Keratinocyte (primary cell): ENCODE results near the gene ZFYVE1. TPM values are rescaled to one million over a fixed set of nuclear protein-coding genes. Genes with fewer than 3 reads are reported as not detected.

Experiments used
- DNase-seq: peaks from one replicate; pipeline ENCODE4 v3.0.0-alpha.2; 2011; ENCODE audit warnings: low read depth, missing footprints, low spot score
- FAIRE-seq: peaks from 2 replicates; lab custom pipeline; 2011; peaks lifted over from hg19 to GRCh38; lab: Jason Lieb, UNC
- H2AFZ ChIP-seq: 2 replicates; pipeline ENCODE4 v1.6.0; 2012; ENCODE audit warnings: low read length, control low read depth, inconsistent platforms; ENCODE audit not compliant: control insufficient read depth
- H3K27ac ChIP-seq: 2 replicates; pipeline ENCODE4 v1.5.1; 2011; ENCODE audit warnings: low read length; ENCODE audit not compliant: control insufficient read depth, insufficient read depth
- H3K27me3 ChIP-seq: 3 replicates; pipeline ENCODE4 v1.6.0; 2011; ENCODE audit warnings: low read length; ENCODE audit not compliant: control insufficient read depth, insufficient read depth; ENCODE audit errors: extremely low read depth
- H3K36me3 ChIP-seq, 2 experiments: 2 replicates in 1 of 2; 3 replicates in 1 of 2; pipeline ENCODE4 v1.5.1; 2011; ENCODE audit warnings: low read length in 2 of 2, mild to moderate bottlenecking in 1 of 2; ENCODE audit not compliant: control insufficient read depth in 2 of 2, insufficient read depth in 2 of 2; ENCODE audit errors: extremely low read depth in 1 of 2
- H3K4me1 ChIP-seq: 3 replicates; pipeline ENCODE4 v1.5.1; 2011; ENCODE audit warnings: low read length; ENCODE audit not compliant: control insufficient read depth, insufficient read depth; ENCODE audit errors: extremely low read depth
- H3K4me2 ChIP-seq: 3 replicates; pipeline ENCODE4 v1.6.0; 2011; ENCODE audit warnings: low read depth, low read length; ENCODE audit not compliant: control insufficient read depth, insufficient read depth; ENCODE audit errors: extremely low read depth
- H3K4me3 ChIP-seq, 3 experiments: fragments of 200-600 bp in 1 of 3; sonication (generic) in 1 of 3; 2 replicates in 2 of 3; 3 replicates in 1 of 3; pipeline ENCODE4 v1.5.1; 2011 to 2016; ENCODE audit warnings: low read length in 3 of 3, mild to moderate bottlenecking in 3 of 3, control low read depth in 2 of 3, inconsistent platforms in 1 of 3, low read depth in 1 of 3, mixed read lengths in 1 of 3, mixed run types in 1 of 3, moderate library complexity in 1 of 3; ENCODE audit not compliant: control insufficient read depth in 2 of 3, insufficient read depth in 2 of 3; ENCODE audit errors: extremely low read depth in 1 of 3
- H3K79me2 ChIP-seq: 2 replicates; pipeline ENCODE4 v1.6.0; 2012; ENCODE audit warnings: low read length; ENCODE audit not compliant: control insufficient read depth, insufficient read depth
- H3K9ac ChIP-seq: 3 replicates; pipeline ENCODE4 v1.6.0; 2011; ENCODE audit warnings: low read length; ENCODE audit not compliant: control insufficient read depth, insufficient read depth; ENCODE audit errors: extremely low read depth
- H3K9me1 ChIP-seq: 3 replicates; pipeline ENCODE4 v1.6.0; 2011; ENCODE audit warnings: low read length; ENCODE audit not compliant: control insufficient read depth, insufficient read depth; ENCODE audit errors: extremely low read depth
- H3K9me3 ChIP-seq: 2 replicates; pipeline ENCODE4 v1.5.1; 2012; ENCODE audit warnings: low read depth, low read length; ENCODE audit not compliant: control insufficient read depth
- H4K20me1 ChIP-seq: 3 replicates; pipeline ENCODE4 v1.6.0; 2011; ENCODE audit warnings: low read length; ENCODE audit not compliant: control insufficient read depth, insufficient read depth; ENCODE audit errors: extremely low read depth
- EZH2 ChIP-seq: IDR thresholded peaks from one replicate; pipeline ENCODE4 v1.6.1; 2012; ENCODE audit warnings: inconsistent platforms, mild to moderate bottlenecking, low read length, moderate library complexity
- dilution Hi-C: fragments of 300-500 bp; cut with MboI; formaldehyde crosslinking; loops from one replicate; pipeline ENCODE4 v1.7.0; 2020; ENCODE audit warnings: low sequenced_read_pairs; ENCODE audit not compliant: extremely low pct_ligation_motif_present
- polyA plus RNA-seq, 5 experiments: library from polyadenylated mRNA; depleted of rRNA in 3 of 5; stranded (reverse) in 3 of 5; stranded (forward) in 1 of 5; unstranded in 1 of 5; fragments of >200 nt; gene quantifications; 1 replicate in 1 of 5; 2 replicates in 3 of 5; 3 replicates in 1 of 5; pipeline versions ENCODE4 v1.2.1 to v1.2.3, GENCODE V29; 2011 to 2012; ENCODE audit warnings: missing spikeins in 2 of 5, low read depth in 1 of 5, low replicate concordance in 1 of 5
- TF ChIP-seq, protein P1 (sequence below), 3 experiments: IDR thresholded peaks in 1 of 3; conservative IDR thresholded peaks in 1 of 3; optimal IDR thresholded peaks in 1 of 3; 2 replicates in 2 of 3; 3 replicates in 1 of 3; pipeline versions ENCODE3 to v1.5.1; 2011; ENCODE audit warnings: low read length in 3 of 3, mild to moderate bottlenecking in 3 of 3, moderate library complexity in 2 of 3, control low read depth in 1 of 3, inconsistent platforms in 1 of 3; ENCODE audit not compliant: insufficient read depth in 2 of 3; ENCODE audit errors: extremely low read depth in 1 of 3

ZFYVE1 gene
- polyA plus RNA-seq, 1 donor (not counting 4 experiments of a cell fraction or from before 2014, with no cell fraction given) = 10.8 TPM

DNA sequence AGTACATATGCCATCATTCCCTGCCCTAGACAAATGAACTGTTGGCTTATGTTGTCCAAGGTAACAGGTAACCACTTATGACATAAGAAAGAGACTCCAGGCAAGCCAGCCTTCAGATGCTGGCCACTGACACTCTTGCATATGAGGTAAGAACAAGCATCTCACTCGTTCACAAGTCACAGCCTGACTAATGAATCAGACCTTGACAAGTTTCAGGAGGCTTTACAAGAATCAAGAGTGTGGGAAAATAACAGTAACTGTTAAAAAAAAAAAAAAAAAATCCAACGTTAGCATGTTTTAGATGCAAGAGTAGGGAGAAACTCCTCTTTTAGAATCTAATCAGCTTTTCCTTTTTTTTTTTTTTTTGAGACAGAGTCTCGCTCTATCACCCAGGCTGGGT lies 40.7 kb downstream of the ZFYVE1 start:
- Histone ChIP-seq H4K20me1 (no peaks in the 10 kb centered on the region), H3K9me3 (no peaks in the 10 kb centered on the region), H3K27me3 (no peaks in the 10 kb centered on the region), H3K9me1 (no peaks in the 10 kb centered on the region), H3K4me3 (no peak overlapping the region), H3K4me2 (no peak overlapping the region), H2AFZ (no peak overlapping the region), H3K9ac (no peak overlapping the region), H3K79me2 (no peaks in the 10 kb centered on the region), H3K4me1 (peaks cover 3% of the 10 kb centered on the region), H3K27ac (no peak overlapping the region), H3K36me3 (peaks cover 2 to 13% of the 10 kb centered on the region in 2 experiments)
- TF ChIP-seq, protein P1, sequence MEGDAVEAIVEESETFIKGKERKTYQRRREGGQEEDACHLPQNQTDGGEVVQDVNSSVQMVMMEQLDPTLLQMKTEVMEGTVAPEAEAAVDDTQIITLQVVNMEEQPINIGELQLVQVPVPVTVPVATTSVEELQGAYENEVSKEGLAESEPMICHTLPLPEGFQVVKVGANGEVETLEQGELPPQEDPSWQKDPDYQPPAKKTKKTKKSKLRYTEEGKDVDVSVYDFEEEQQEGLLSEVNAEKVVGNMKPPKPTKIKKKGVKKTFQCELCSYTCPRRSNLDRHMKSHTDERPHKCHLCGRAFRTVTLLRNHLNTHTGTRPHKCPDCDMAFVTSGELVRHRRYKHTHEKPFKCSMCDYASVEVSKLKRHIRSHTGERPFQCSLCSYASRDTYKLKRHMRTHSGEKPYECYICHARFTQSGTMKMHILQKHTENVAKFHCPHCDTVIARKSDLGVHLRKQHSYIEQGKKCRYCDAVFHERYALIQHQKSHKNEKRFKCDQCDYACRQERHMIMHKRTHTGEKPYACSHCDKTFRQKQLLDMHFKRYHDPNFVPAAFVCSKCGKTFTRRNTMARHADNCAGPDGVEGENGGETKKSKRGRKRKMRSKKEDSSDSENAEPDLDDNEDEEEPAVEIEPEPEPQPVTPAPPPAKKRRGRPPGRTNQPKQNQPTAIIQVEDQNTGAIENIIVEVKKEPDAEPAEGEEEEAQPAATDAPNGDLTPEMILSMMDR (optimal IDR thresholded peaks at IDR 0.05 in 1 of 3, IDR thresholded peaks at IDR 0.05 in 1 of 3, conservative IDR thresholded peaks at IDR 0.05 in 1 of 3; ENCODE audit: extremely low read depth in 1 of 3, insufficient read depth in 2 of 3, low read length in 3 of 3) = no peak
- TF ChIP-seq EZH2 = no peak
- dilution Hi-C loops = no loop called here
- DNase-seq (no peak), FAIRE-seq (peak; percentile 78)

DNA sequence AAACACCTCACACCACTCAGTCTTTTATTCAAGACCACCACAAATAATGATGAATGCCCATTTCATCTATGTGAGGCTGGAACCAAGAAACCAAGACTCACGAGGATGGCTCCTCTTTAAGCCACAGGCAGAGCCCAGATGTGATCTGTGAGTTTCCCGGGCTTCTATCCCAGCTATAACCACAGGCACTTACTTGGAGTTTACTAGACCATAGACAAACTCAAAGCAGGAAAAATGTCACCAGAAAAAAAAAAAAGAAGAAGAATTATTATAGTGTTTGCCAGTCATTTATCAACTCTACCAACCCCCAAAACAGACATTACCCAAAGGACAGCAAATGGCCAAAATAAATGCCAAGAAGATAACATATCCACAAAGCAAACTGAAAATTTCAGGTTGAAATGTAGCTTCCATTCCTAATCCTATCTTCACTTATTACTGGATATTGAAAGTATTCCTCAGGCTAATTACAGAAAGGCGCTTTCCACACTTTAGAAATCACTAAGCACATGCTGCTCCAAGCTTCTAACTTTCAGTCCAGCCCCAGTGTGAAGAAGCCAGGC lies 44.7 kb downstream of the ZFYVE1 start:
- Histone ChIP-seq H3K9me1 (no peaks in the 10 kb centered on the region), H3K9me3 (no peaks in the 10 kb centered on the region), H4K20me1 (no peaks in the 10 kb centered on the region), H3K4me3 (no peak overlapping the region), H3K36me3 (peaks cover 14 to 24% of the 10 kb centered on the region in 2 experiments), H3K9ac (no peak overlapping the region), H3K4me2 (no peak overlapping the region), H3K79me2 (no peaks in the 10 kb centered on the region), H3K27ac (no peak overlapping the region), H3K4me1 (peaks cover 3% of the 10 kb centered on the region), H2AFZ (no peak overlapping the region), H3K27me3 (no peaks in the 10 kb centered on the region)
- DNase-seq = no peak
- no peak for FAIRE-seq
- dilution Hi-C loops = no loop called here
- TF ChIP-seq EZH2 = no peak
- TF ChIP-seq, protein P1 (optimal IDR thresholded peaks at IDR 0.05 in 1 of 3, IDR thresholded peaks at IDR 0.05 in 1 of 3, conservative IDR thresholded peaks at IDR 0.05 in 1 of 3; ENCODE audit: extremely low read depth in 1 of 3, insufficient read depth in 2 of 3, low read length in 3 of 3) = no peak
